Natural killer cell (primary cell): ENCODE measurements around the gene GAB2. TPM values are rescaled to one million over a fixed set of nuclear protein-coding genes. Genes with fewer than 3 reads are reported as not detected.

Experiments used
- ATAC-seq, 3 donors: fragments of 150-1000 bp in 2 of 3; fragments of 200-7000 bp in 1 of 3; cut with Tn5 transposase; 1 replicate in 1 of 3; 2 replicates in 2 of 3; pipeline ENCODE4 v1.10.0; 2021; ENCODE audit warnings: mild to moderate bottlenecking in 2 of 3, moderate library complexity in 2 of 3
- DNase-seq, 2 donors: peaks; one replicate each; pipeline versions ENCODE4 v3.0.0 to v3.0.0-alpha.2; 2013 to 2021; ENCODE audit warnings: mixed read lengths in 1 of 2
- H3K27ac ChIP-seq: one replicate; pipeline ENCODE4 v1.5.1; 2013; ENCODE audit warnings: mild to moderate bottlenecking, low read length
- H3K27me3 ChIP-seq: one replicate; pipeline ENCODE4 v1.6.1; 2013; ENCODE audit warnings: low read length; ENCODE audit not compliant: control insufficient read depth, insufficient read depth
- H3K36me3 ChIP-seq: one replicate; pipeline ENCODE4 v1.6.1; 2013; ENCODE audit warnings: low read length; ENCODE audit not compliant: control insufficient read depth, insufficient read depth
- H3K4me1 ChIP-seq: one replicate; pipeline ENCODE4 v1.6.1; 2013; ENCODE audit warnings: low read length; ENCODE audit not compliant: control insufficient read depth, insufficient read depth
- H3K4me3 ChIP-seq: one replicate; pipeline ENCODE4 v1.5.1; 2013; ENCODE audit warnings: low read length
- H3K9me3 ChIP-seq: one replicate; pipeline ENCODE4 v1.6.1; 2013; ENCODE audit warnings: low read length; ENCODE audit not compliant: control insufficient read depth, insufficient read depth
- H3K27ac Mint-ChIP-seq, 2 donors: one replicate each; pipeline ENCODE4 v1.8.0; 2022; ENCODE audit warnings: mild to moderate bottlenecking in 2 of 2, mixed read lengths in 2 of 2, moderate library complexity in 1 of 2
- H3K27me3 Mint-ChIP-seq, 2 donors: one replicate each; pipeline ENCODE4 v1.8.0; 2022; ENCODE audit warnings: low read depth in 2 of 2, mixed read lengths in 2 of 2
- H3K36me3 Mint-ChIP-seq: one replicate; pipeline ENCODE4 v1.8.0; 2022; ENCODE audit warnings: mixed read lengths
- H3K4me1 Mint-ChIP-seq, 2 donors: one replicate each; pipeline ENCODE4 v1.8.0; 2022; ENCODE audit warnings: mixed read lengths in 2 of 2
- H3K4me3 Mint-ChIP-seq: one replicate; pipeline ENCODE4 v1.8.0; 2022; ENCODE audit warnings: mild to moderate bottlenecking, moderate library complexity, mixed read lengths
- H3K9me3 Mint-ChIP-seq, 2 donors: one replicate each; pipeline ENCODE4 v1.8.0; 2022; ENCODE audit warnings: mixed read lengths in 2 of 2
- WGBS: methylation state at CpG from one replicate; pipeline ENCODE4 v1.1.7; 2013; ENCODE audit warnings: missing lambda C conversion rate; ENCODE audit not compliant: insufficient coverage; 5-methylcytosine and 5-hydroxymethylcytosine counted together
- intact Hi-C: fragments of 100-400 bp; cut with micrococcal nuclease; formaldehyde crosslinking; loops from one replicate; pipeline ENCODE4 v1.14.2; 2022
- total RNA-seq, 4 donors: library from RNA; stranded (reverse); fragments of 120-200 nt in 1 of 4; gene quantifications; one replicate each; pipeline versions ENCODE4 v1.2.3 to v1.2.4, GENCODE V29; 2013 to 2022
- TF ChIP-seq, protein P1 (sequence below): fragments of 200-600 bp; IDR thresholded peaks from one replicate; pipeline ENCODE4 v1.8.0; 2022; ENCODE audit warnings: antibody characterized with exemption

Gene GAB2
- total RNA-seq, 3 donors from 2014 or later (not counting 1 experiment from before 2014, with no cell fraction given), result 4.3 to 58.4 (median 8.1) TPM

DNA sequence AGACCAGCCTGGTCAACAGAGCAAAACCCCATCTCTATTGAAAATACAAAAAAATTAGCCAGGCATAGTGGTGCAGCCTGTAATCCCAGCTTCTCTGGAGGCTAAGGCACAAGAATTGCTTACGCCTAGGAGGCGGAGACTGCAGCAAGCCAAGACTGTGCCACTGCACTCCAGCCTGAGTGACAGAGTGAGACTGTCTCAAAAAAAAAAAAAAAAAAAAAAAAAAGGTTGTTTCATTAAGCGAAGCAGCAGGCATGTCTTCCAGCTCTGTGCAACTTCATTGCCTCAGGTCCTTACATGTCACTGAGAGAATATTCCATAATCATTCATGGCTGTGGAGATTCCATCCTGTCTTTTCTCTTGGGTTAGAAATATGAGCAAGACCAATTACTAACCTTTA lies 16.9 kb downstream of the GAB2 start:
- Mint-ChIP-seq H3K27me3 (no peaks in the 10 kb centered on the region), H3K9me3 (no peaks in the 10 kb centered on the region), H3K4me1 (peaks cover 9 to 10% of the 10 kb centered on the region in 2 donors), H3K4me3 (no peak overlapping the region), H3K36me3 (no peaks in the 10 kb centered on the region), H3K27ac (no peak overlapping the region)
- Histone ChIP-seq H3K36me3 (no peaks in the 10 kb centered on the region), H3K4me3 (no peak overlapping the region), H3K4me1 (no peaks in the 10 kb centered on the region), H3K9me3 (no peaks in the 10 kb centered on the region), H3K27ac (no peak overlapping the region), H3K27me3 (no peaks in the 10 kb centered on the region)
- DNase-seq (no peak), ATAC-seq (no peak)
- TF ChIP-seq, protein P1, sequence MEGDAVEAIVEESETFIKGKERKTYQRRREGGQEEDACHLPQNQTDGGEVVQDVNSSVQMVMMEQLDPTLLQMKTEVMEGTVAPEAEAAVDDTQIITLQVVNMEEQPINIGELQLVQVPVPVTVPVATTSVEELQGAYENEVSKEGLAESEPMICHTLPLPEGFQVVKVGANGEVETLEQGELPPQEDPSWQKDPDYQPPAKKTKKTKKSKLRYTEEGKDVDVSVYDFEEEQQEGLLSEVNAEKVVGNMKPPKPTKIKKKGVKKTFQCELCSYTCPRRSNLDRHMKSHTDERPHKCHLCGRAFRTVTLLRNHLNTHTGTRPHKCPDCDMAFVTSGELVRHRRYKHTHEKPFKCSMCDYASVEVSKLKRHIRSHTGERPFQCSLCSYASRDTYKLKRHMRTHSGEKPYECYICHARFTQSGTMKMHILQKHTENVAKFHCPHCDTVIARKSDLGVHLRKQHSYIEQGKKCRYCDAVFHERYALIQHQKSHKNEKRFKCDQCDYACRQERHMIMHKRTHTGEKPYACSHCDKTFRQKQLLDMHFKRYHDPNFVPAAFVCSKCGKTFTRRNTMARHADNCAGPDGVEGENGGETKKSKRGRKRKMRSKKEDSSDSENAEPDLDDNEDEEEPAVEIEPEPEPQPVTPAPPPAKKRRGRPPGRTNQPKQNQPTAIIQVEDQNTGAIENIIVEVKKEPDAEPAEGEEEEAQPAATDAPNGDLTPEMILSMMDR, result no peak
- WGBS, result 98% methylated on average over 2 of the region's 3 CpGs
- intact Hi-C loops, result no loop called here

DNA sequence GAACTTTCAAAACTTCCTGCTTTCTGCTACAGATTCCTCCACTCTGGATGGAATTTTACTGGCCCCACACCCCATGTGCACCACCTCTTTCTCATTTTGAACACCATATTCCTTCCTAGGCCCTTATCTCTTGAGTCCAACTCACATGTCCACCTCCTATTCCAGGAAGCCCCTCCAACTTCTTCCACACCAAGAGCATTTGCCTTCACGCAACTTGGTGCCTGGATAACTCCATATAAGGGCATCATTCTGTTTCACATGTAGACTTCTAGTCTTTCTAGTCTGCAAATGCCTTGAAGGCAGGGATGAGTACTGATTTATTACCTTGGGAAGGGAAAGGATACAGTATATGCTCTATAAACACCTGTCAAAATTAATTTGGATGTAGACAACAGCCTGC lies 17.5 kb downstream of the GAB2 start:
- ATAC-seq, result no peak
- 100% methylated on average over 1 of the region's 1 CpG for WGBS

DNA sequence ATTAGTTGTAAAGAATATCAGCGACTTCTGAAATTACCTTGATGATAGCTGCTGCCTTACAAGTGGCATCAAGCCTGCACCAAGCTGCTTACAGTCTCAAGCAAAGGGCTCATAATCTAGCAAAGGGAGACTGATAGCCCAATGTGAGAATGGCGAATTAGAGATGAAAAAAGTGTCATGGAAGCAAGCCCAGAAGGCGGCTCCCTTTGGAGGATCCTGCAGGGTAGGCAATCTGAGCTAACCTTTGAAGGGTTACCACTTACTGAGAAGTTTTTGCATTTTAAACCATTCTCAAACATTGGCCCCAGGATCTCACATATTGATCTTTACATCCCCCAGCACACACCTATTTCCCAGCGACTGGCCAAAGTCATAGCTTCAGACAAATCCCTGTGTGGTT lies 18.5 kb downstream of the GAB2 start:
- no peak overlapping the region for H3K27ac ChIP-seq
- TF ChIP-seq, protein P1, result no peak
- ATAC-seq (no peak), DNase-seq (no peak)
- Mint-ChIP-seq H3K9me3 (no peaks in the 10 kb centered on the region), H3K36me3 (no peaks in the 10 kb centered on the region), H3K27me3 (no peaks in the 10 kb centered on the region), H3K27ac (no peak overlapping the region), H3K4me1 (peaks cover 9 to 10% of the 10 kb centered on the region in 2 donors), H3K4me3 (no peak overlapping the region)
- 94% methylated on average over 4 of the region's 4 CpGs for WGBS
- H3K4me3 ChIP-seq, result no peak overlapping the region
- H3K9me3 ChIP-seq, result no peaks in the 10 kb centered on the region
- intact Hi-C loops, result no loop called here
- H3K36me3 ChIP-seq, result no peaks in the 10 kb centered on the region
- H3K4me1 ChIP-seq, result no peaks in the 10 kb centered on the region
- no peaks in the 10 kb centered on the region for H3K27me3 ChIP-seq

More for the DNA sequence above, 17.5 kb downstream of the GAB2 start:
- no peaks in the 10 kb centered on the region for H3K36me3 Mint-ChIP-seq
- intact Hi-C loops, result no loop called here
- TF ChIP-seq, protein P1, result no peak
- no peak for DNase-seq
- no peaks in the 10 kb centered on the region for H3K9me3 ChIP-seq
- H3K27me3 Mint-ChIP-seq, result no peaks in the 10 kb centered on the region
- H3K4me3 ChIP-seq, result no peak overlapping the region
- no peaks in the 10 kb centered on the region for H3K4me1 ChIP-seq
- H3K4me3 Mint-ChIP-seq, result no peak overlapping the region
- no peaks in the 10 kb centered on the region for H3K36me3 ChIP-seq
- no peaks in the 10 kb centered on the region for H3K9me3 Mint-ChIP-seq
- H3K27me3 ChIP-seq, result no peaks in the 10 kb centered on the region
- H3K27ac ChIP-seq, result no peak overlapping the region
- peaks cover 9 to 10% of the 10 kb centered on the region in 2 donors for H3K4me1 Mint-ChIP-seq
- no peak overlapping the region for H3K27ac Mint-ChIP-seq

DNA sequence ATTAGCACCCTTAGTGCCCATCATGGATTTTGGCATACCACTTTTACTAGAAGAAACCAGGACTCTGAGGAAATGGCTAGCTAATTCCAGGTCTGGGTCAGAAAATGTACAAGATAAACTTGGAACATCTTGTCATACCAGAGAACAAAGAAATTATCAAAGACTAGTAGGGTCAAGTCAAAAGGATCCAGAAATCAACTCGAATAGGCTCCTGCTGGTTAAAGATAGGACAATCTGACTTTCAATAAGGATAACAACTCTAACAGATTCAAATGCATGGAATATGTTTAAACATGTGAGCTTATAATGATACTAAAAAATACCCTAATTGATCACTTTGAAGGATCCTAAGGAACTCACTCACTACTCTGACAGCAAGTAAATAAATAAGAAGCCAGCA lies 18.9 kb downstream of the GAB2 start:
- no peaks in the 10 kb centered on the region for H3K36me3 Mint-ChIP-seq
- 67% methylated on average over 1 of the region's 1 CpG for WGBS
- H3K36me3 ChIP-seq, result no peaks in the 10 kb centered on the region
- no peaks in the 10 kb centered on the region for H3K27me3 ChIP-seq
- H3K27ac Mint-ChIP-seq, result no peak overlapping the region
- intact Hi-C loops, result no loop called here
- no peaks in the 10 kb centered on the region for H3K9me3 Mint-ChIP-seq
- TF ChIP-seq, protein P1, result no peak
- DNase-seq (no peak), ATAC-seq (no peak)
- no peaks in the 10 kb centered on the region for H3K9me3 ChIP-seq
- H3K4me3 Mint-ChIP-seq, result no peak overlapping the region
- H3K27ac ChIP-seq, result no peak overlapping the region
- H3K4me3 ChIP-seq, result no peak overlapping the region
- H3K4me1 ChIP-seq, result no peaks in the 10 kb centered on the region
- peaks cover 9 to 10% of the 10 kb centered on the region in 2 donors for H3K4me1 Mint-ChIP-seq
- H3K27me3 Mint-ChIP-seq, result no peaks in the 10 kb centered on the region
